Bone marrow (tissue), 2 donors: ENCODE data around the gene FARP1.

Experiments used
- DNase-seq, 2 donors: peaks; one replicate each; lab custom pipeline; 2025; lab: John Stamatoyannopoulos, UW

Gene FARP1

GRCh38 chr13:98308086-98308911 lies 165.4 kb downstream of the FARP1 start:
- no peak for DNase-seq

DNA sequence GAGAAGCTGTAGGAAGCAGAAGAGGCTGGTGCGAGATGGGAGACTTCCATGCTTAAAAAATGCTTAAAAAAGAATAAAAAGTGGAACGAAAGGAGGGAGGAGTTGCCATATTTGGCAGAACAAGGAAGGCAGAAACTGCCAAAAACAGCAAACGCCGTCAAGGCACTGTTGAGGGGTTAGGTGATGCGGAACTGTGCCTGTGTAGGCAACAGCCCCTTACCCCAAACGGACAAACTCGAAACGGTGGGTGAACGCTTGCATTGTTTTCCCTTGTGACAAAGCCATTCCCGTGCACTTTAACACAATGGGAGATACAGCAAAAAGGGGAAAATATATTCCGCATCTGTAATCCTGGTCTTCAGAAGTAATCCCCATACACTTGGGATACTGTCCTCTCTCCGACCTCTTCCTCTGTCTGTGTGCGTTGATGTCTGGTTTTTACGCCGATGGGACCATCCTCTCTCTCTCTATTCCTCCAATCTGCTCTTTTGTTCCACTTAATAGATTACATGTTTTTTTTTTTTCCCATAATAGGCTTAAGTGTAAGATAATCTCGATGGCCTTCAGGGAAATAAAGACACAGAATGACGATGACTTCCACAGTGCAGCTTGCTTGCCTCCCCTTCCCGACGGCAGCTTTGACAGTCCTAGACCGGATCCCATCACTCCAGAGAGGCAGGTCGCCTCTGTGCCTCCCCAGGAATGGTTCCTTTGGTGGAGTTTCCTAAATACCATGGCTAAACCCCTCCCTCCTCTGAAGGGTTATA lies 166.9 kb downstream of the FARP1 start:
- no peak for DNase-seq

DNA sequence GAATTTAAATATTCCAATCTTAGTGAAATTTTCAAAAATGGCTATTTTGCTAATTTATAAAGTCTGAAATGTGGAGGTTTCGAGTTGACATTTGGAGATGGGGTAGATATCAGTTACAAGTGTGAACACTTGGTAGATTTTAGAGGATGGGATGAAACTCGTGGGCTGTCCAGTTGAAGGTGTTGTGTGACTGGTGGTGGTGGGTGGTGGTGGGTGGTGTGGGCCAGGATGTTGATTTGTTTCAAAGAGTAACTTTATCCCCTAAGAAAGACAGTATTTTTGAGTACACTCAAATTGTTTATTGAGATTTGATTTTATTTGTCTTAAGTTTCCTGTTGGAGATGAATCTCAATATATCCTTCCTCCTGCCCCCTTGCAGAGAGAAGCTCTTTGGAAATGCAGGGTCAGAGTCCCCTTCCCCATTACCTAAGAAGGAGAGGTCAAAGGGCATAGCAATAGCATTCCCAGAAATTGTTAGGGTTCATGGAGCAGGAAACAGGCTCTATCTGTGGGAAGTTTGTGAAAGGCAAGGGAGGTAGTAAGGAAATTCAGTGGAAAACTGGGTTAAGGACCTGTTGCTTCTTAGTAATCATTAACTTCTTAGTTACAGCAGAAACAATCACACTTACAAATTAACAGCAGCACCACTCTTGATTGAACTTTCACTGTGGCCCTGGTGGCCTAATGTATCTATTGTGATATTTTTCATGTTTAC lies 167.7 kb downstream of the FARP1 start:
- DNase-seq: no peak

DNA sequence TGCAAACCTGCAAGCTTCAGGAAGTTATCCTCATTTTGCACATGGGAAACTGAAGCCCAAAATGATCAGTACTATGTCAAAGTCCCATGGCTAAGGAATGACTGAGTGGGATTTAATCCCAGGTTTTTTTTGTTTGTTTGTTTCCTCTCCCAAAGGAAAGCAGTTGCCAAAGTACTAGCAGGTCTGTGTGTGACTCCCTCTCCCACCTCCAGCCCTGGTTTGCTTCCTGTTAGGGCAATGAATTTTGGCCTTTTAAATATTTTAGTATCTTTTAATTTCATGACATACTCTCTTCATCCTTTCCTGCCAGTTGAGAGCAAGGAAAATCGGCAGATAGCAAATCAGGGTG lies 168.3 kb downstream of the FARP1 start:
- no peak for DNase-seq

GRCh38 chr13:98312606-98313005 lies 169.7 kb downstream of the FARP1 start:
- no peak for DNase-seq

GRCh38 chr13:98313023-98313921 lies 170.4 kb downstream of the FARP1 start:
- DNase-seq: no peak

GRCh38 chr13:98313922-98314292 lies 171.0 kb downstream of the FARP1 start:
- no peak for DNase-seq

- DNase-seq: no peak
These were observed 172.6 kb downstream of the FARP1 start for GRCh38 chr13:98315466-98315865.

DNA sequence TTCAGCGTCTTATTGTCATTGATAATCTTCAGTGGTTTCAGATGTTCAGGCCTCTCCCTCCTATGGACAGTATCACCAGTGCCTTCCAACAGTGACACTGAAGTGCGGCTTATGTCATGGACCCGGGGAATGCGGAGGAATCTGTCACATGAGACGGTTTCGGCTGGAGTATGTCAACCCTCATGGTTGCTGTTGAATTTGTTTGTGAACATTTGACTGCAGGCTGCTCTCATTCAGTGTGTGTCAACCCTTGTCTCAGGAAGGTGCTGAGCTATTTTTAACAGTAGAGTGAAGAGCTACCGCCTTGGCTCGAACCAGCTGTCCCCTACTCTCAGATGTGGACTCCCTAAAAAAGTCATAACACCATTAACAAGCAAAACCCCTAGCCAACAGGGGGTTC lies 173.0 kb downstream of the FARP1 start:
- no peak for DNase-seq

DNA sequence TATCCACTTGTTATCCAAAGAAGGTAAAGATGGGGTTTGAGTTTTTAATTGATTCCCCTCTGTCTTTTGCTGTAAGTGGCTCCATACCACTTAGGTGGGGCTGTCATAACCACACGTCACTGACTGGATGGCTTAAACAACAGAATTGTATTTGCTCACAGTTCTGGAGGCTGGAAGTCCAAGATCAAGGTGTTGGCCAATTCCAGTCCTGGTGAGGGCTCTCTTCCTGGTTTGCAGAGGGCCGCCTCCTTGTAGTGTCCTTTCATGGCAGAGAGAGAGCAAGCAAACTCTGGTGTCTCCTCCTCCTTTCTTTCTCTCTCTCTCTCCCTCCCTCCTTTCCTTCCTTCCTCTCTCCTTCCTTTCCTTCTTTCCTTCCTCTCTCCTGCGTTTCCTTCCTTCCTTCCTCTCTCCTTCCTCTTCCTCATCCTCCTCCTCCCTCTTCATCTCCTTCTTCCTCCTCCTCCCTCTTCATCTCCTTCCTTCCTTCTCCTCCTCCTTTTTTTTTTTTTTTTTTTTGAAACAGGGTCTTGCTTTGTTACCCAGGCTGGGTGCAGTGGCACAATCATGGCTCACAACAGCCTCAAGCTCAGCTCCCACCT lies 174.8 kb downstream of the FARP1 start:
- DNase-seq: no peak

DNA sequence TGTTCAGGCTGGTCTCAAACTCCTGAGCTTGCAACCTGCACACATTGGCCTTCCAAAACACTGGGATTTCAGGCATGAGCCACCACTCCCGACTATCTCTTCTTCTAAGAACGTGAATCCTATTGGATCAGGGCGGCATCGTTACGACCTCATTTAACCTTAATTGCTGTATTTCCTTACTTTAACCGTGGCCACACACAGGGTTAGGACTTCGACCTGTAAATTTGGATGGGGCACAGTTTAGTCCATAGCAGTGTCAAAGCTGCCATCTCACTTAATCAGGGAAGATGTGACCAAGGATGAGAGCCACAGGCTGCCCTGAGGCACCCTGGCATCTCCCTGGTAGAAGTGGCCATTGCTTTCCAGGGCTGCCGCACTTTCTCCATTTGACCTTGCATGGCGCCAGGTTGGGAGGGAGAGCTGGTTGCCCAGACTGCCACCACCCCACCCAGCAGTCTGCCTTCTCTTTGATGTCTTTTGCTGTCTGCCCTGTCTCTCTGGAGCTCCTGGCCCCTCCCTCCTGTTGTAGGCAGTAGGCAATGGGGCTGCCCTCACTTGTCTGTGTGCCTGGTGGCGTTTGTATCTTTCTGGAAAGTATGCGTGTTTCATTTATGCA lies 175.5 kb downstream of the FARP1 start:
- DNase-seq: no peak

DNA sequence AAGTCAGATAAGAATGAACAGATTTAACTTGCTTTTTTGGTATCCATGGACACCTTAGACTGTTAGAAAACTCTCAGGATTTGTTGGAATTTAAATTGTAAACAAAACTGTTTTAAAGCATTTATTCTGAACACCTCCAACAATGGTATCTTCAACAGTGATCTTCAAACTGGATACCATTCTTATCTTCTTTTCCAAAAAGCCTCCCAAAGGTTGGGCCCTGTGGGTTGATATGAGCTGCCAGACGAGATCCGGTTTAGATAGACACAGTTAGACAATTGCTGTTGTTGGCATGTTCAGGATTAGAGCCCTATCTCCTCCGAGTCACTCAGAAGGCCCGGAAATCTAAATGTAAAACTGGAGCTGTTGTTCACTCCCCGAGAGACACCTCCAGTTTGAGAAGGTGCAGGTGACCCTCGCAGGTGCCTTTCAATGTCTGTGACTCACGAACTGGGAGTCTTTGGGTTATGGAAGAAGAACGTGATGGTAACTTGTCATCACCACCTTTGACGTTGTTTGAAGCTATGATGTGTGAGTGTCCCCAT lies 177.7 kb downstream of the FARP1 start:
- DNase-seq: no peak

- no peak for DNase-seq
These were observed 178.5 kb downstream of the FARP1 start for GRCh38 chr13:98321395-98321794.

GRCh38 chr13:98322091-98322718 lies 179.3 kb downstream of the FARP1 start:
- no peak for DNase-seq

- DNase-seq: no peak
These were observed 181.2 kb downstream of the FARP1 start for GRCh38 chr13:98324105-98324504.

GRCh38 chr13:98325724-98326123 lies 182.8 kb downstream of the FARP1 start:
- DNase-seq: no peak

GRCh38 chr13:98326291-98326690 lies 183.4 kb downstream of the FARP1 start:
- DNase-seq: no peak

DNA sequence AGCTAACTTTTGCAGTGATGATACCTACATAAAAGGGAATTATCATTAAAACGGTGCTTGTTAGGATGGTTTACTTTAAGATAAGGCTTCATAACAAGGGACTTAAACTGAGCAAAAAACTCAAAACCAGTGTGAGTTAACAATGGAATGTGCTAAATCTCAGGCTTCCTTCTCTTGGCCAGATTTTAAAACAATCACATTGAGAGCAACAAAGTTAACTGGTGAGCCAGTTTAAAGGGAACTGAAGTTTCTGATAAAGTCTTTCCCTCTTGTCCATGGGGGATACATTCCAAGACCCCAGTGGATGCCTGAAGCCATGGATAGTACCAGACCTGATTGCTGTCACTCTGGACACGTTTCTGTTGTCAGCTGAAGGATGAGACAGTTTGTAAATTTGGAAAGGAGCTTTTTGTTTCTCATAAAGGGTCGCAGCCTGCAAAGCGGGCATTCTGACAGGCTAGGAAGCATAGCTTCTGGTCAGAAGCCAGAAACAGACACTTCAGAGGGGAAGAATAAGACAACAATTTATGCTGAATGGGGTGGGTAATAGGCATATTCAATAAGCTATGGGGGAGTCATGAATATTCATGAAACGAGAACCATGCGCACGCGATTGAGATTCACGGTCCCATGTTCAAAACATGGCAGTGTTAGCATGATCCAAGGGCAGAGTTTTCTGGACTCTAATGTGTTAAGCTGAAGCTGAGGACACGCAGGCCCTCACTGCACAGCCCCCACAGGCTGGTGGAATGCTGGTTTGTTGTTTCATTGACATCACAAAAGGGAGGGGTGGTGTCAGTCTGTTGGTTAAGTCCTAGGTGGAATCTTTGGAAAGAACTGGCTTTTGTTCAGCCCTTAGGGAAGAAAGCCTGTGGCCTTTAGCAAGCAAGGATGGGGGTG lies 184.7 kb downstream of the FARP1 start:
- DNase-seq: no peak

- DNase-seq: no peak
These were observed 185.6 kb downstream of the FARP1 start for GRCh38 chr13:98328511-98328910.
